Mesenchymal stem cell (in vitro differentiated cells and primary cell): ENCODE data around the gene MYO19.
A peak's percentile ranks its signal among the peaks of the same experiment; 100 is the strongest.

Source experiments
- DNase-seq: peaks from one replicate; pipeline ENCODE4 v3.0.0-alpha.2; 2013
- H2AFZ ChIP-seq: one replicate; pipeline ENCODE4 v1.6.1; 2013; ENCODE audit warnings: low read depth, mild to moderate bottlenecking, control low read depth, inconsistent platforms, low read length, moderate library complexity
- H2AK5ac ChIP-seq: 2 replicates; pipeline ENCODE4 v1.6.1; 2013; ENCODE audit warnings: low read length, moderate library complexity, mild to moderate bottlenecking, inconsistent platforms; ENCODE audit not compliant: severe bottlenecking
- H2BK120ac ChIP-seq: one replicate; pipeline ENCODE4 v1.6.1; 2013; ENCODE audit warnings: low read depth, mild to moderate bottlenecking, inconsistent platforms, low read length, moderate library complexity
- H2BK12ac ChIP-seq, 2 experiments: one replicate each; pipeline ENCODE4 v1.6.1; 2013; ENCODE audit warnings: inconsistent platforms in 2 of 2, low read length in 2 of 2, mild to moderate bottlenecking in 2 of 2, moderate library complexity in 2 of 2, control low read depth in 1 of 2
- H2BK15ac ChIP-seq: one replicate; pipeline ENCODE4 v1.6.1; 2013; ENCODE audit warnings: mild to moderate bottlenecking, low read depth, inconsistent platforms; ENCODE audit not compliant: poor library complexity, severe bottlenecking
- H2BK5ac ChIP-seq: 2 replicates; pipeline ENCODE4 v1.6.1; 2013; ENCODE audit warnings: low read depth, mild to moderate bottlenecking, low read length, control low read depth, inconsistent platforms; ENCODE audit not compliant: poor library complexity, severe bottlenecking
- H3K14ac ChIP-seq, 2 experiments: one replicate each; pipeline ENCODE4 v1.6.1; 2013; ENCODE audit warnings: inconsistent platforms in 2 of 2, low read length in 2 of 2, control low read depth in 1 of 2, mild to moderate bottlenecking in 1 of 2, moderate library complexity in 1 of 2
- H3K18ac ChIP-seq, 2 experiments: one replicate each; pipeline ENCODE4 v1.6.1; 2013; ENCODE audit warnings: inconsistent platforms in 2 of 2, low read length in 2 of 2, control low read depth in 1 of 2, low read depth in 1 of 2, mild to moderate bottlenecking in 1 of 2
- H3K23ac ChIP-seq, 2 experiments: one replicate each; pipeline ENCODE4 v1.6.1; 2013; ENCODE audit warnings: inconsistent platforms in 2 of 2, low read length in 2 of 2, mild to moderate bottlenecking in 2 of 2, moderate library complexity in 2 of 2, control low read depth in 1 of 2
- H3K27ac ChIP-seq: 2 replicates; pipeline ENCODE4 v1.5.1; 2013; ENCODE audit warnings: mild to moderate bottlenecking, moderate library complexity, low read length, control low read depth, inconsistent platforms; ENCODE audit not compliant: poor library complexity, severe bottlenecking
- H3K27me3 ChIP-seq, 2 experiments: 2 replicates each; pipeline versions ENCODE4 v1.6.1 to v1.7.0; 2013; ENCODE audit warnings: low read length in 2 of 2, mild to moderate bottlenecking in 2 of 2, moderate library complexity in 2 of 2, control low read depth in 1 of 2, inconsistent platforms in 1 of 2; ENCODE audit not compliant: control insufficient read depth in 1 of 2, insufficient read depth in 1 of 2
- H3K36me3 ChIP-seq, 2 experiments: 2 replicates each; pipeline versions ENCODE4 v1.6.1 to v1.7.0; 2013; ENCODE audit warnings: low read length in 2 of 2, control low read depth in 1 of 2, inconsistent platforms in 1 of 2, low read depth in 1 of 2, mild to moderate bottlenecking in 1 of 2; ENCODE audit not compliant: insufficient read depth in 2 of 2, control insufficient read depth in 1 of 2
- H3K4ac ChIP-seq, 2 experiments: one replicate each; pipeline ENCODE4 v1.6.1; 2013; ENCODE audit warnings: inconsistent platforms in 2 of 2, low read length in 2 of 2, mild to moderate bottlenecking in 2 of 2, moderate library complexity in 2 of 2, control low read depth in 1 of 2, low read depth in 1 of 2
- H3K4me1 ChIP-seq: 2 replicates; pipeline ENCODE4 v1.6.1; 2013; ENCODE audit warnings: low read depth, low read length, control low read depth; ENCODE audit not compliant: control insufficient read depth, insufficient read depth
- H3K4me2 ChIP-seq: 2 replicates; pipeline ENCODE4 v1.6.1; 2013; ENCODE audit warnings: low read length, mild to moderate bottlenecking, inconsistent platforms; ENCODE audit not compliant: poor library complexity, severe bottlenecking
- H3K4me3 ChIP-seq, 2 experiments: 2 replicates each; pipeline versions ENCODE4 v1.5.1 to v1.7.0; 2013; ENCODE audit warnings: low read length in 2 of 2, mild to moderate bottlenecking in 2 of 2, control low read depth in 1 of 2, low read depth in 1 of 2; ENCODE audit not compliant: insufficient read depth in 1 of 2
- H3K79me1 ChIP-seq: replicated peaks from 2 replicates; pipeline ENCODE4 v1.6.1; 2013; ENCODE audit warnings: mild to moderate bottlenecking, control low read depth, low read length, inconsistent platforms; ENCODE audit not compliant: poor library complexity, severe bottlenecking
- H3K9ac ChIP-seq: 2 replicates; pipeline ENCODE4 v1.7.0; 2013; ENCODE audit warnings: mild to moderate bottlenecking, low read length, moderate library complexity
- H3K9me3 ChIP-seq: 2 replicates; pipeline ENCODE4 v1.7.0; 2013; ENCODE audit warnings: mild to moderate bottlenecking, low read length; ENCODE audit not compliant: control insufficient read depth
- H4K8ac ChIP-seq: one replicate; pipeline ENCODE4 v1.6.1; 2013; ENCODE audit warnings: inconsistent platforms, mild to moderate bottlenecking, low read length, moderate library complexity
- H4K91ac ChIP-seq: one replicate; pipeline ENCODE4 v1.6.1; 2013; ENCODE audit warnings: mild to moderate bottlenecking, low read length, inconsistent platforms
- WGBS: methylation state at CpG from one replicate; pipeline ENCODE4 v1.1.7; 2013; ENCODE audit warnings: mixed read lengths; 5-methylcytosine and 5-hydroxymethylcytosine counted together

Gene MYO19

GRCh38 chr17:36533935-36534839, 481 bp downstream of the MYO19 start:
- peak overlapping the region; percentile 44 to 96 for H3K18ac ChIP-seq
- WGBS = 10% methylated on average over 48 of the region's 48 CpGs
- H3K4me1 ChIP-seq = peaks cover 6% of the 10 kb centered on the region
- H3K79me1 ChIP-seq = peaks cover 34% of the 10 kb centered on the region
- no peak overlapping the region for H3K14ac ChIP-seq
- H3K27ac ChIP-seq = peak overlapping the region; percentile 58
- H3K27me3 ChIP-seq = no peaks in the 10 kb centered on the region
- H4K8ac ChIP-seq = peak overlapping the region; percentile 93
- H4K91ac ChIP-seq = peak overlapping the region; percentile 91
- H3K4ac ChIP-seq = peak overlapping the region; percentile 15 to 86
- peak; percentile 73 for DNase-seq
- H2BK120ac ChIP-seq = no peak overlapping the region
- H2BK5ac ChIP-seq = no peak overlapping the region
- peak overlapping the region; percentile 76 to 96 for H3K4me3 ChIP-seq
- H3K23ac ChIP-seq = peak overlapping the region in 1 of 2 experiments; percentile 60
- no peak overlapping the region for H2AK5ac ChIP-seq
- H3K4me2 ChIP-seq = peak overlapping the region; percentile 97
- no peak overlapping the region for H2BK12ac ChIP-seq
- H3K9me3 ChIP-seq = no peaks in the 10 kb centered on the region
- H2BK15ac ChIP-seq = no peak overlapping the region
- H3K36me3 ChIP-seq = peaks cover 11 to 49% of the 10 kb centered on the region in 2 experiments
- peak overlapping the region; percentile 99 for H3K9ac ChIP-seq
- H2AFZ ChIP-seq = peak overlapping the region; percentile 66

GRCh38 chr17:36532435-36532975, 2.2 kb downstream of the MYO19 start:
- 92% methylated on average over 2 of the region's 2 CpGs for WGBS
- Histone ChIP-seq H4K8ac (no peak overlapping the region), H3K4me1 (peaks cover 7% of the 10 kb centered on the region)

GRCh38 chr17:36529121-36529520, 5.5 kb downstream of the MYO19 start:
- H3K36me3 ChIP-seq = peaks cover 44 to 65% of the 10 kb centered on the region in 2 experiments
- H3K4me1 ChIP-seq = peaks cover 5% of the 10 kb centered on the region
- H3K27ac ChIP-seq = no peak overlapping the region

More at GRCh38 chr17:36532435-36532975, 2.2 kb downstream of the MYO19 start:
- no peaks in the 10 kb centered on the region for H3K27me3 ChIP-seq
- H2BK15ac ChIP-seq = no peak overlapping the region
- H3K9ac ChIP-seq = no peak overlapping the region
- no peak overlapping the region for H3K18ac ChIP-seq
- H4K91ac ChIP-seq = no peak overlapping the region
- H3K23ac ChIP-seq = no peak overlapping the region
- H3K9me3 ChIP-seq = no peaks in the 10 kb centered on the region
- H3K14ac ChIP-seq = no peak overlapping the region
- no peak overlapping the region for H2BK120ac ChIP-seq
- H3K4me3 ChIP-seq = no peak overlapping the region
- H3K79me1 ChIP-seq = peaks cover 37% of the 10 kb centered on the region
- DNase-seq = no peak
- H3K4ac ChIP-seq = no peak overlapping the region
- no peak overlapping the region for H2BK5ac ChIP-seq
- H3K4me2 ChIP-seq = no peak overlapping the region
- no peak overlapping the region for H2AFZ ChIP-seq
- no peak overlapping the region for H3K27ac ChIP-seq
- H3K36me3 ChIP-seq = peaks cover 18 to 40% of the 10 kb centered on the region in 2 experiments
- no peak overlapping the region for H2BK12ac ChIP-seq
- no peak overlapping the region for H2AK5ac ChIP-seq

GRCh38 chr17:36527621-36528250, 6.9 kb downstream of the MYO19 start:
- no peak overlapping the region for H2AFZ ChIP-seq
- H2BK15ac ChIP-seq = no peak overlapping the region
- H3K9me3 ChIP-seq = no peaks in the 10 kb centered on the region
- H3K4me1 ChIP-seq = peaks cover 4% of the 10 kb centered on the region
- no peak overlapping the region for H2BK5ac ChIP-seq
- H2BK120ac ChIP-seq = no peak overlapping the region
- H2BK12ac ChIP-seq = no peak overlapping the region
- no peak overlapping the region for H3K4ac ChIP-seq
- DNase-seq = no peak
- H3K27me3 ChIP-seq = no peaks in the 10 kb centered on the region
- H3K4me3 ChIP-seq = no peak overlapping the region
- no peak overlapping the region for H4K91ac ChIP-seq
- no peak overlapping the region for H4K8ac ChIP-seq
- H3K36me3 ChIP-seq = peaks cover 49 to 67% of the 10 kb centered on the region in 2 experiments
- H3K23ac ChIP-seq = peak overlapping the region in 1 of 2 experiments; percentile 53
- 95% methylated on average over 7 of the region's 7 CpGs for WGBS
- H3K9ac ChIP-seq = no peak overlapping the region
- H3K14ac ChIP-seq = no peak overlapping the region
- H2AK5ac ChIP-seq = no peak overlapping the region
- H3K79me1 ChIP-seq = peaks cover 44% of the 10 kb centered on the region
- H3K4me2 ChIP-seq = no peak overlapping the region
- no peak overlapping the region for H3K18ac ChIP-seq
- no peak overlapping the region for H3K27ac ChIP-seq

More at GRCh38 chr17:36529121-36529520, 5.5 kb downstream of the MYO19 start:
- no peak overlapping the region for H3K18ac ChIP-seq
- H2AK5ac ChIP-seq = no peak overlapping the region
- H3K9me3 ChIP-seq = no peaks in the 10 kb centered on the region
- H2AFZ ChIP-seq = no peak overlapping the region
- H3K9ac ChIP-seq = peak overlapping the region; percentile 30
- no peak overlapping the region for H3K14ac ChIP-seq
- H2BK15ac ChIP-seq = no peak overlapping the region
- H4K8ac ChIP-seq = no peak overlapping the region
- H3K79me1 ChIP-seq = peaks cover 47% of the 10 kb centered on the region
- no peak overlapping the region for H3K4me2 ChIP-seq
- H3K23ac ChIP-seq = no peak overlapping the region
- H3K4ac ChIP-seq = no peak overlapping the region
- no peak overlapping the region for H2BK12ac ChIP-seq
- DNase-seq = peak; percentile 70
- no peak overlapping the region for H2BK120ac ChIP-seq
- no peak overlapping the region for H2BK5ac ChIP-seq
- no peaks in the 10 kb centered on the region for H3K27me3 ChIP-seq
- H4K91ac ChIP-seq = no peak overlapping the region
- peak overlapping the region in 1 of 2 experiments; percentile 9 for H3K4me3 ChIP-seq
